Measurements from ENCODE around the gene NMS. TPM values are rescaled to one million over a fixed set of nuclear protein-coding genes. Genes with fewer than 3 reads are reported as not detected.

The NMS gene
- total and polyA plus RNA-seq, 2 of the 8 experiments (the other 6 are each of a cell fraction or from before 2014, with no cell fraction given): not detected

Other genes starting within 250 kb of the NMS start
- 0.42 and 0.74 TPM in 2 replicates for gene LONRF2, start 148.0 kb upstream of the NMS start, total RNA-seq (2021; fragmentation: NEBNext Ultra II Directional; extraction: Animal tissue kit (Norgen Biotek cat#: 25700))
- gene LONRF2, start 148.0 kb upstream of the NMS start, polyA plus RNA-seq (2011; rRNA removed): 0.22 and 0.24 TPM in 2 replicates
- 29.1 and 34.1 TPM in 2 replicates for gene CHST10, start 52.8 kb upstream of the NMS start, total RNA-seq (2021; fragmentation: NEBNext Ultra II Directional; extraction: Animal tissue kit (Norgen Biotek cat#: 25700))
- gene CHST10, start 52.8 kb upstream of the NMS start, polyA plus RNA-seq (2011; rRNA removed): 23.1 and 27.3 TPM in 2 replicates
- gene PDCL3, start 92.5 kb downstream of the NMS start, total RNA-seq (2021; fragmentation: NEBNext Ultra II Directional; extraction: Animal tissue kit (Norgen Biotek cat#: 25700)): 29.4 TPM in 2 replicates
- gene PDCL3, start 92.5 kb downstream of the NMS start, polyA plus RNA-seq (2011; rRNA removed): 9.5 and 19.8 TPM in 2 replicates

Measured in H1 (cell line).